Epidermal melanocyte (primary cell): ENCODE data around the gene TSTD1.

ENCODE experiments used
- DNase-seq: peaks from one replicate; pipeline ENCODE4 v3.0.0; 2011; ENCODE audit warnings: low spot score; ENCODE audit not compliant: insufficient read length

The TSTD1 gene

GRCh38 chr1:161038523-161039153, at the start of gene TSTD1:
TSS of gene TSTD1 (minus strand) at chr1:161038964. CDS start at chr1:161038889, 75 bp downstream.
- DNase-seq, result no peak

- DNase-seq, result no peak
These were observed 47.7 kb upstream of the TSTD1 start for GRCh38 chr1:161086457-161086856.

- DNase-seq, result no peak
These were observed 46.4 kb upstream of the TSTD1 start for GRCh38 chr1:161085165-161085564.

- DNase-seq, result no peak
These were observed 45.8 kb upstream of the TSTD1 start for GRCh38 chr1:161084597-161084988.

- no peak for DNase-seq
These were observed 45.2 kb upstream of the TSTD1 start for GRCh38 chr1:161083748-161084596.

GRCh38 chr1:161082996-161083747, 44.4 kb upstream of the TSTD1 start:
- no peak for DNase-seq

GRCh38 chr1:161082483-161082882, 43.7 kb upstream of the TSTD1 start:
- DNase-seq, result no peak

GRCh38 chr1:161081519-161081918, 42.8 kb upstream of the TSTD1 start:
- no peak for DNase-seq

- DNase-seq, result no peak
These were observed 42.0 kb upstream of the TSTD1 start for GRCh38 chr1:161080441-161081405.

GRCh38 chr1:161079436-161080110, 40.8 kb upstream of the TSTD1 start:
- DNase-seq, result no peak

- DNase-seq, result no peak
These were observed 38.7 kb upstream of the TSTD1 start for GRCh38 chr1:161077426-161077825.

- DNase-seq, result no peak
These were observed 37.6 kb upstream of the TSTD1 start for GRCh38 chr1:161076410-161076809.

- DNase-seq, result no peak
These were observed 36.1 kb upstream of the TSTD1 start for GRCh38 chr1:161074676-161075368.

GRCh38 chr1:161073474-161074121, 34.8 kb upstream of the TSTD1 start:
- DNase-seq, result no peak

GRCh38 chr1:161072751-161073449, 34.1 kb upstream of the TSTD1 start:
- no peak for DNase-seq

GRCh38 chr1:161071886-161072371, 33.2 kb upstream of the TSTD1 start:
- no peak for DNase-seq

- DNase-seq, result no peak
These were observed 32.0 kb upstream of the TSTD1 start for GRCh38 chr1:161070761-161071160.

- no peak for DNase-seq
These were observed 31.0 kb upstream of the TSTD1 start, which contains the start of gene ARHGAP30 for GRCh38 chr1:161069731-161070270. TSS of gene ARHGAP30 (minus strand) at chr1:161069891. CDS start at chr1:161069624, 267 bp downstream.
